HG02840 (cell line): ENCODE results near the gene GGT6.

Experiments
- ATAC-seq: cut with Tn5 transposase; IDR thresholded peaks from one replicate; pipeline ENCODE4 v1.9.1; 2021; ENCODE audit warnings: mild to moderate bottlenecking, moderate library complexity, moderate number of reproducible peaks; ENCODE audit not compliant: unreplicated experiment, low FRiP score

The GGT6 gene

DNA sequence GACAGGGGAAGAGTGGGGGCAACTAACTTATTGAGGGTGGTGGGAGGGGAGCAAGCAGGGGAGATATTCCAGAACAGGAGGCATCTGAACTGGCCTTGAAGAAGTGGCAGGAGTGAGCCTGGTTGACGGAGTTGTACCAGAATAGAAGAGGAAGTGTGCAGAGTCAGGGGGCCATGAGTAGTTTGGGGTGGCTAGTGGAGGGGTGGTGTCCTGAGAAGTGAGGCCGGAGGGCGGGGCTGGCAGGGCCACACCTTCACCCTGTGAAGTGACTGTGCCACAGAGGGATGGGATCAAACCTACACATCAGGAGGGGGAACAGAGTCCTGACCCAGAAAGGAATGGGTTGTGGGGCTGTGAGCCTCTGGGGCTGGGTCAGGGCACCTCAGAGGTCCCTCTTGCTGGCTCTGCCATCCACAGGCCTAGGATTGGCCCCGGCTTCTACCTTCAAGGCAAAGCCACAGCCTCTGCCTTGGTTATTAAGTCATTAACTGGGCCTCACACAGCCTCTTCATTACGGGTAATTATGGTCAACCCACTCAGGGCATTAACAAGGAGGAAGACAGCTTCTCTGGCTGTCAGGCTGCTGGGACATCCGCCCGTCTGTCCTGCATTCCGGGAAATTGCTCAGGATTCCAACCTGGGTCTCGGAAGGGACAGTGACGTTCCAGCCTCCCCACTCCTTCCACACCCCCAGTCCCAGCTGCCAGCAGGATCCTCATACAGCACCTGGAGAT lies 49.0 kb downstream of the GGT6 start:
- no peak for ATAC-seq

DNA sequence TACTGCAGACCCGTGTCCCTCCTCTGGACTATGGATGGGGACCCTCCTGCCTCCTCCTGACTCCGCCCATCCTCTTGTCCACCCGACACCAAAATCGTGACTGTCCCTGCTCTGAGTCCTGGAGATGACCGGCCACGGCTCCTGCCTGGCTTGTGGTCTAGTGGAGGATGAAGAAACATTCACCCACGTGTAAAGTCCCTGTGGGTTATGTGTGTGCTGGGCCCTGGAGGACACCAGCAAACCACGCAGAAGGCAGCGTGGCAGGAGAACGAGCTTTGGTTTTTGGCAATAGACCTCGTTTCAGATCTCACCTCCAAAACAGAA lies 49.8 kb downstream of the GGT6 start:
- ATAC-seq: no peak

DNA sequence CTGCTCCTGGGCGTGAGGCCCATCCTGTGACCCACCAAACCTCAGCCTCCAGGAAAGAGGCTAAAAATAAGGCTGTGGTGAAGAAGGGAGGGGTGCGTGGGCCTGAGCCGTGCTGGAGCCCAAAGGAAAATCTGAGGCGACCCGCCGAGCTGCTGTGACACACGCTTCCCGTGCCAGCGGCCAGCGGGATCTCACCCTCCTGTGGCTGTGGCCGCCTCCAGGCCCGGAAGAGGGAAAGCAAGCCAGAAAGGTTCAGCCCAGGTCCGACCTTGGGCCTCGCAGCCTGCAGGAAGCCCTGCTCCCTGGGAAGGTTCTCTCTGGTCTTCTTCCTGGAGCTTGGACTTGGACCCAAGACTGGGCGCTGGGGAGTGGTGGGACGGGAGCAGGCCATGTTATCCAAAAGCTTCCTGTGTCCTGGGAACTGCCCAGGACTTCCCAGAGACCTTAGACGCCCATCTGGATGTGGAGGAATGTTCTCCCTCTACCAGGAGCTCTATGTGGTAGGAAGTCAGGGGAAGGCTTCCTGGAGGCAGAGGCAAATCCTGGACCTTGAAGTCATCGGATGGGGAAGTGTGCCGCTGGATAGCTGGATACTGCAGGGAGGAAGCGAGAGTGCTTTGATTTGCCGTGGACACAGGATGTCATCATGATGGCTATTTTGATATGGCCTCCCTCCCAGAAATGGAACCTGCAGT lies 50.3 kb downstream of the GGT6 start:
- no peak for ATAC-seq

DNA sequence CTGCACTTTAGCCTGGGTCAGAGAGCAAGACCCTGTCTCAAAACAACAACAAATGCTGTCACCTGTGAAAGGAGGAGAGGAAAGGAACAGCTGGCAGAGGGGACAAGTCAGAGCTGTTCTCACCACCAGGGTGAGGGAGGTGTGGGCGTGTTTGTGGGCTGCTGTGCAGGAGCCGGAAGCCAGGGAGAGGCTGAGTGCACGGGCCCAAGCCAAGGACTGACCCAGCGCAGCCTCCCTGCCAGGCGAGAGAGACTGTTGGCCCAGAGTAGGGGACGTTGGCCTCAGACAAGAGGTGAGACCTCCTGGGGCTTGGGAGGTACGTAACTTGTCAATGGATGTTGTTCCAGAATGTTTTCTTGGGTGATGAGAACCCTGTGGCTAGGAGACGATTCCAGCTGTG lies 51.0 kb downstream of the GGT6 start:
- no peak for ATAC-seq

DNA sequence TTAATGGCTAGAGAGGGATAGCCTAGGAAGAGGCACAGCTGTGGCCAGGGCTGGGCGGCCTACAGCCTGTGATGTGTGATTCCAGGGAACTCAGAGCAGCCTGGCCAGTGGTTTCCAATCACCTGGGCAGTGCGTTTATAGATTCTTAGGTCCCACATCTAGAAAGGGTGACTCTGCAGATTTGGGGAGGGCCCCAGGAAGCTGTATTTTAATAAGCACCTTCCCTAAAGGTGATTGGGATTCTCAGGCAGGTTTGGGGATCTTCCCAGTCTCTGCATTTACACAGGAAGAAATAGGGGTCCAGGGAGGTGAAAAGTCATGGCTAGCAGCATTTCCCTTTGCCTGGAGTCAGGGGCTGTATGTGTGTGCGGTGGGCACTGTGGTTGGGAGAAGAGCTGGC lies 52.2 kb downstream of the GGT6 start:
- ATAC-seq: no peak

DNA sequence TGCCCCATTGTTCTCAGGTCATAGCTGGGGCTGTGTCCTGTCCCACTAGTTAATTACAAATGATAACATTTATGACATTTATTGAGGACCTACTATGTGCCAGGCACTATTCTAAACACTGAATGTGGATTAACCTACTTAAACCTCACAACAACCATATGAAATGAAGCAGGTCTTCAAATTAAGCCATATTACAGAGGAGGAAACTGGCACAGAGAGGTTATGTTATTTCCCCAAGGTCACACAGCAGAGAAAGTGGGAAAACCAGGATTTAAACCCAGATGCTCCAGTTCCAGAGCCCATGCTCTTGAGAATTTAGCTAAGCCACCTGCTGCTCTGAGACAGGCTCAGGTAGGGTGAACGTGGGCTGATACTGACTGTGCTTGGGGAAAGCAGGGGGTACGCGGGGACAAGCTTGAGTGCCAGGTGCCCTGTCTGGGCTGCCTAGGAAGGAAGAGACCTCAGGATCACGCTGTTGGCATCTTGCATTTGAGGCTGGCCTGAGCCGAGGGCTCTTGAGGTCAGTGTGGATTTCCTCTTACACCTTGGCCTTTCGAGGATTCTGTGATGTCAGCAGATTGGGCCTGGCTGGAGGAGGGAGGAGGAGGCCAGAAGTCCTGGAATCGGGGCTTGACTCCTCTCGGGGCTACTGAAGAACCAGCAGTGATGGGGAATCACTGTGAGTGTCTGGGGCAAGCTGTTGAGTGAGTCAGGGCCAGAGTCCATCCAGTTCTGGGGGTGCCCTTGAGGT lies 52.8 kb downstream of the GGT6 start:
- ATAC-seq: no peak
